GM19099 (cell line): ENCODE measurements around the gene HOXA9.

Experiments
- POLR2A ChIP-seq: IDR thresholded peaks from 3 replicates; pipeline ENCODE4 v1.6.1; 2011; ENCODE audit warnings: low read depth; ENCODE audit not compliant: insufficient read length; ENCODE audit errors: extremely low read depth

Gene HOXA9

GRCh38 chr7:27176962-27177794, 11.8 kb upstream of the HOXA9 start:
- TF ChIP-seq POLR2A, result no peak

- no peak for TF ChIP-seq POLR2A
Observed at GRCh38 chr7:27176524-27176845, 11.1 kb upstream of the HOXA9 start.

GRCh38 chr7:27175626-27176523, 10.5 kb upstream of the HOXA9 start:
- TF ChIP-seq POLR2A, result no peak

DNA sequence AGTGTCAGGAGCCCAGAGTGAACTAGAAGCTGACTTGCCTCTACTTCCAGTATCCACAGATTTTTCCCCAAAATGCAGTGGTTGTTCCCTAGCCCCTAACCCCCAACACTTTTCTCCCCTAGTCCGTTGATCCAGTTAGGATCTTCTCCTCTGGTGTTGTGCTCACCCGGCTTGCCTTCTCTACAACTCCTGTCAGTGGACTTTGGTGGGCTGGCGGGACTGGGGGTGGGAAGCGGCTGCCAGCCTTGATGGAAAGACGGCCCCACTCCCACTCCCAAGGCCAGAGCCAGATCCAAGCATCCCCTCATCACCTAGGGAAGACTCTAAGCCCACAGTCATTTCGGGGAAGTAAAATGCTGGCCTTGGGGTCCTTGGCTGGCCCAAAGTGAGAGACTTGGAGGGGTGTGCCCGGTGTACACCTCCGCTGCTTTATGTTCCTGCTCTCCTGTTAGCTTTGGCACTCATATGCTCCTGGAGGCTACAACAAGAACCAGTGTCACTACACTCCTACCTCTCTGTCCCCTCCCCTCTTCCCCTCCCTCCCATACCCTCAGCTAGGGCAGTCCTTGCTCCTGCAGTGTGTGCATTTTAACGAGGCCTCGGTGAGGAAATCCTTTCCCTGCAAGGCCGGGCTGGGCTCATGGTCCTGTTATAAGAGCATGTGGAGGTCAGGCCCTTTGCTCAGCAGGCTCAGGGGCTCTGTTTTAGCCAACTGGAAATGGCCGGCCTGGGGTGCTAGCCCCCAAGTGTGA, 9.7 kb upstream of the HOXA9 start:
- no peak for TF ChIP-seq POLR2A

- no peak for TF ChIP-seq POLR2A
Observed at GRCh38 chr7:27173956-27174873, 8.9 kb upstream of the HOXA9 start, which contains the start of gene HOXA10. Gene HOXA10, minus strand, starts transcription at chr7:27174320. Its CDS starts 14 bp downstream, at chr7:27174306.

GRCh38 chr7:27173511-27173955, 8.2 kb upstream of the HOXA9 start:
- no peak for TF ChIP-seq POLR2A

DNA sequence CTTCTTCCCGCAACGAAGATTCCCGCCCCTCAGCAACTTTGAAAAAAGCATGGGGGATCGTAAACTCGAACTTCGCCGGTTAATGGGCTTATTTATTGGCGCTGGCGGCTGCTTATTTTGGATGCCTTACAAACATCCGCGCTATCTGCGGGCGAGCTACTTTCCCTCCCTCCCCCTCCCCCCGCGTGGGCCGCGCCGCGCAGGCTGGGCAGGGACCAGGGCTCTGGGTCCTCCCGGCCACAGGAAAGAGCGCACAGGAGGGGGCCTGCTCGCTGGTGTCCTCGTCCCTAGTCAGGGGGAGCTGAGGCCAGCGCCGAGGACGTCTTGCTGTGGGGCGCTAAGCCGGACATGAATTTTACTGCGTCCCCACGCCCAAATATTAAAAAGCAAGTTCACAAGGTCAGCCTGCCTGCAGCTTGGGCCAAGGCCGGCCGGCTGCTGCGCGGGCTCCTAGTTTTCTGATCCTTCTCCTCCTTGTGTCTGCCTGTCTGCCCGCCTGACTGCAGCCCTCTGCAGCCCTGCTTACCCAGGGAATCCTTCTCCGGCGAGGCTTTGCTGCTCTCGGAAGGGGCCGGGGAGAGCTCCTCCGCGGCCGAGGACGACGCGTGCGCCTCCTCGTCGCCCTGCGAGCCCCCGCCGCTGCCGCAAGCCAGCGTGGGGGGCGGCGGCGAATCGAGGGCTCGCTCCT, 7.6 kb upstream of the HOXA9 start:
- no peak for TF ChIP-seq POLR2A

GRCh38 chr7:27172315-27172774, 7.0 kb upstream of the HOXA9 start:
- TF ChIP-seq POLR2A, result no peak

- TF ChIP-seq POLR2A, result no peak
Observed at GRCh38 chr7:27171637-27172314, 6.4 kb upstream of the HOXA9 start.

DNA sequence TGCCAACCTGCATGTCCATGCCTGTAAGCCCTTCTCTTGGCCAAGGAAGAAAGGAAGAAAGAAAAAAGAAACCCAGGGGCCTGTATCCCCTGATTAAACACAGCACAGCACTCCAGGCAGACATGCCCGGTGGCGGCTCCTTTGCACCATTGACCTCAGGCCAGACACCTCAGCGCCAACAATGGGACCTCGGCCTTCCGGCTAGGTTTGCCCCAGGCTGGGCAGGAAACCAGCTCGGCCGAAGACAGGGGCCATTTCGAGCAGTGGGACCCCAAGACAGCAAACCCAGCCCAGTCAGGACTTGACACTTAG, 5.9 kb upstream of the HOXA9 start:
- no peak for TF ChIP-seq POLR2A

- no peak for TF ChIP-seq POLR2A
Observed at GRCh38 chr7:27170426-27171324, 5.3 kb upstream of the HOXA9 start.

DNA sequence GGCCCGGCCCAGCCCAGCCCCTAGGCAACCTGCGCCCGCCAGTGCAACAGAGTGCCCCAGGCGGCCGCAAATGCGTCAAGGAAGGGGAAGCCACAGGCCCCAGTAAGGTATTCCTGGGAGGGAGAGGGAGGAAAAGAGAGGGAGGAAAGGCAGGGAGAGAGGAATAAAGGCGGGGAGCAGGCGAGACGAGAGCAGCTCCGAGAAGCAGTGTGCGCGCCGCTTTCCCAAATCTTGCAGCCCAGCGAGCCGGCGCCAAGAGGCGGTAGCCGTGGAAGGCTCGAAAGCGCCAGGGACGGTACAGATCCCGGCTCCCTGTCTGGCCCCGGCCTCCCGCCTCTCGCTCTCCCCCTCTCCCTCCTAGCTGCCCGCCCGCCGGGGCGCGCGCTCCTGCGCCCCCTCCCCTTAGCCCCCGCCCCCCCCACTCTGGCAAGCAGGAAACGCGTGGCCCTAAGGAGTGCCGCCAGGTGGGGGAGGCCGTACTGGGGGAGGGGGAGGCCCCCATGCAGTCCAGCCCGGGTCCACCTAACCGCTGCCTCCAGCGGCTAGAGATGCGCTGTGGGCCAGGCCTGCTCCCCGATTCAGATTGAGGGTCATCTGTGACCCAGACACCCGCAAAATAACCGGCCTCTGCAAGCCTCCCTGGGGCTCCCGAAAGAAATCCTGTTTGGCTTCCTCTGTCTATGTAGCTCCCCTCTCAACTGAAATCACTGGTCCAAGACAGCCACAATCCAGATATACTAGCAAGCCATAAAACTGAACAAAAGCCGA, 4.5 kb upstream of the HOXA9 start:
- TF ChIP-seq POLR2A, result no peak
